ENCODE data around the gene FAM89B.
A peak's percentile ranks its signal among the peaks of the same experiment; 100 is the strongest.

FAM89B gene

GRCh38 chr11:65575568-65576231 lies 3.4 kb downstream of the FAM89B start, which contains the start of gene EHBP1L1:
TSS of gene EHBP1L1 (plus strand) at chr11:65576053. CDS start at chr11:65576303, 250 bp downstream.
- DNase-seq, result no peak

- DNase-seq, result no peak
Measured at GRCh38 chr11:65576232-65576866, 4.0 kb downstream of the FAM89B start.

GRCh38 chr11:65576867-65577755 lies 4.8 kb downstream of the FAM89B start:
- DNase-seq, result no peak

GRCh38 chr11:65577756-65578109 lies 5.4 kb downstream of the FAM89B start:
- DNase-seq, result no peak

- no peak for DNase-seq
Measured at GRCh38 chr11:65578134-65578533, 5.8 kb downstream of the FAM89B start.

- no peak for DNase-seq
Measured at GRCh38 chr11:65578667-65579066, 6.3 kb downstream of the FAM89B start.

- DNase-seq, result no peak
Measured at GRCh38 chr11:65579291-65579690, 7.0 kb downstream of the FAM89B start.

GRCh38 chr11:65580031-65580692 lies 7.8 kb downstream of the FAM89B start:
- DNase-seq, result no peak

- no peak for DNase-seq
Measured at GRCh38 chr11:65580756-65581155, 8.4 kb downstream of the FAM89B start.

- no peak for DNase-seq
Measured at GRCh38 chr11:65581928-65582327, 9.6 kb downstream of the FAM89B start.

- DNase-seq, result no peak
Measured at GRCh38 chr11:65583589-65583988, 11.3 kb downstream of the FAM89B start.

- DNase-seq, result no peak
Measured at GRCh38 chr11:65584106-65584505, 11.8 kb downstream of the FAM89B start.

- DNase-seq, result no peak
Measured at GRCh38 chr11:65584723-65585171, 12.4 kb downstream of the FAM89B start.

GRCh38 chr11:65585396-65586246 lies 13.3 kb downstream of the FAM89B start:
- DNase-seq, result no peak

GRCh38 chr11:65586247-65586630 lies 13.9 kb downstream of the FAM89B start:
- DNase-seq, result no peak

- no peak for DNase-seq
Measured at GRCh38 chr11:65586676-65587075, 14.3 kb downstream of the FAM89B start.

- no peak for DNase-seq
Measured at GRCh38 chr11:65588199-65589054, 16.1 kb downstream of the FAM89B start.

- DNase-seq, result no peak
Measured at GRCh38 chr11:65589444-65590239, 17.3 kb downstream of the FAM89B start.

GRCh38 chr11:65590240-65590738 lies 18.0 kb downstream of the FAM89B start:
- peak; percentile 24 for DNase-seq
